Neural cell (in vitro differentiated cells): Measurements from ENCODE around the gene LDB2. TPM values are rescaled to one million over a fixed set of nuclear protein-coding genes. Genes with fewer than 3 reads are reported as not detected.

Experiments used
- H2AFZ ChIP-seq: fragments of 200-600, 300-800 bp; sonication (generic), shearing (Covaris generic); 2 replicates; pipeline ENCODE4 v1.6.0; 2014; ENCODE audit warnings: low read depth, mild to moderate bottlenecking, antibody characterized with exemption, low read length, moderate library complexity
- H3F3A ChIP-seq: fragments of 200-600 bp; shearing (Covaris generic); 2 replicates; pipeline ENCODE4 v1.6.1; 2016; ENCODE audit warnings: mild to moderate bottlenecking, moderate library complexity, mixed read lengths, antibody characterized with exemption, low read length; ENCODE audit not compliant: insufficient read depth, poor library complexity, severe bottlenecking
- H3K27ac ChIP-seq: fragments of 200-600, 300-800 bp; sonication (generic), shearing (Covaris generic); 2 replicates; pipeline ENCODE4 v1.5.1; 2014; ENCODE audit warnings: mild to moderate bottlenecking, low read length, moderate library complexity
- H3K27me3 ChIP-seq: fragments of 300-800, 200-600 bp; sonication (generic), shearing (Covaris generic); 2 replicates; pipeline ENCODE4 v1.6.0; 2014; ENCODE audit warnings: mild to moderate bottlenecking, low read depth, low read length, moderate library complexity; ENCODE audit not compliant: insufficient read depth
- H3K36me3 ChIP-seq: fragments of 300-800, 200-600 bp; sonication (generic), shearing (Covaris generic); 2 replicates; pipeline ENCODE4 v1.5.1; 2014; ENCODE audit warnings: mild to moderate bottlenecking, antibody characterized with exemption, low read length, moderate library complexity; ENCODE audit not compliant: insufficient read depth
- H3K4me2 ChIP-seq: fragments of 300-800, 200-600 bp; sonication (generic), shearing (Covaris generic); 2 replicates; pipeline ENCODE4 v1.6.0; 2014; ENCODE audit warnings: mild to moderate bottlenecking, low read length
- H3K4me3 ChIP-seq: fragments of 300-800, 200-600 bp; sonication (generic), shearing (Covaris generic); 2 replicates; pipeline ENCODE4 v1.5.1; 2014; ENCODE audit warnings: mild to moderate bottlenecking, low read length, moderate library complexity
- H3K79me2 ChIP-seq: fragments of 200-600 bp; shearing (Covaris generic); replicated peaks from 2 replicates; pipeline ENCODE4 v1.6.0; 2014; ENCODE audit warnings: mild to moderate bottlenecking, low read length, moderate library complexity; ENCODE audit not compliant: insufficient read depth
- H3K9ac ChIP-seq: fragments of 300-800, 200-600 bp; sonication (generic), shearing (Covaris generic); 2 replicates; pipeline ENCODE4 v1.6.1; 2016; ENCODE audit warnings: mild to moderate bottlenecking, low read length, mixed read lengths
- H3K9me2 ChIP-seq: fragments of 200-600 bp; shearing (Covaris generic); 2 replicates; pipeline ENCODE4 v1.6.1; 2016; ENCODE audit warnings: mild to moderate bottlenecking, low read length, mixed read lengths; ENCODE audit not compliant: insufficient read depth
- H3K9me3 ChIP-seq: fragments of 200-600, 300-800 bp; sonication (generic), shearing (Covaris generic); 2 replicates; pipeline ENCODE4 v1.6.1; 2016; ENCODE audit warnings: mild to moderate bottlenecking, mixed run types, low read length, moderate library complexity, mixed read lengths
- H4K20me1 ChIP-seq: fragments of 200-600 bp; shearing (Covaris generic); 2 replicates; pipeline ENCODE4 v1.6.1; 2016; ENCODE audit warnings: mild to moderate bottlenecking, mixed run types; ENCODE audit not compliant: insufficient read depth
- EP300 ChIP-seq: fragments of 450-650 bp; conservative IDR thresholded peaks from 2 replicates; pipeline ENCODE4 v1.6.1; 2014; ENCODE audit warnings: antibody characterized with exemption, mild to moderate bottlenecking, moderate library complexity; ENCODE audit not compliant: poor library complexity, severe bottlenecking
- EZH2 ChIP-seq: fragments of 200-600, 300-800 bp; shearing (Covaris generic), sonication (generic); IDR thresholded peaks from 2 replicates; pipeline ENCODE4 v1.6.1; 2014; ENCODE audit warnings: antibody characterized with exemption, low read length, borderline replicate concordance, mild to moderate bottlenecking; ENCODE audit not compliant: insufficient read depth, poor library complexity, severe bottlenecking
- MXI1 ChIP-seq: fragments of 450-650 bp; conservative IDR thresholded peaks from 2 replicates; pipeline ENCODE4 v1.6.1; 2014; ENCODE audit warnings: antibody characterized with exemption, mild to moderate bottlenecking; ENCODE audit not compliant: poor library complexity, severe bottlenecking
- POLR2AphosphoS5 ChIP-seq: IDR thresholded peaks from 2 replicates; pipeline ENCODE4 v1.6.1; 2012
- RAD21 ChIP-seq: fragments of 450-650 bp; conservative IDR thresholded peaks from 2 replicates; pipeline ENCODE4 v1.6.1; 2014; ENCODE audit warnings: antibody characterized with exemption, mild to moderate bottlenecking, moderate library complexity
- SMC3 ChIP-seq: fragments of 450-650 bp; conservative IDR thresholded peaks from 2 replicates; pipeline ENCODE4 v1.6.1; 2014; ENCODE audit warnings: antibody characterized with exemption, mild to moderate bottlenecking, moderate library complexity; ENCODE audit not compliant: poor library complexity
- TAF1 ChIP-seq: IDR thresholded peaks from 2 replicates; pipeline ENCODE4 v1.6.1; 2012; ENCODE audit warnings: low read depth
- polyA plus RNA-seq: library from polyadenylated mRNA; depleted of rRNA; stranded (reverse); fragments of >200 nt; gene quantifications from 2 replicates; pipeline ENCODE4 v1.2.3, GENCODE V29; 2014
- TF ChIP-seq, protein P1 (sequence below): IDR thresholded peaks from 2 replicates; pipeline ENCODE4 v1.6.1; 2012; ENCODE audit warnings: borderline replicate concordance

Gene LDB2
- polyA plus RNA-seq, 1 donor from 2014 or later = 58.9 TPM

GRCh38 chr4:16582036-16582435 is 316.4 kb downstream of the LDB2 start:
- no peak overlapping the region for H3K4me2 ChIP-seq
- no peaks in the 10 kb centered on the region for H3F3A ChIP-seq

DNA sequence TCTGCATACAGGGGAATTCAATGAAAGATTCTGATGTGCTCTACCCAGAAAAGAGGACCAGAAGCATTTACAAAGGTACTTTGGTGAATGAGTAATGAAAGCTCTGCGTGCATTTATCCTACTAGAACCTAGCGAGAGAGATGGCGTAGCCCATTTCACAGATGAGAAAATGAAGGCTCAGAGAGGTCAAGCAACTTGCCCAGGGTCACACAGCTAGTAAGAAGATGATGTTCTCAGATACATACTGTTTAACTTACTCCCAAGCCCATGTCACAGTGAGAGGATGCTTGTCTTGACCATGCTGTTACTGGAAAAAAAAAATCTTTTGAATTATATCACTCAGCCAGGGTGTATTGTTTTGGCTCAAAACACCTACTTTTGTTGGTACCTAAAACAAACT is 317.3 kb downstream of the LDB2 start:
- no peaks in the 10 kb centered on the region for H3K9me2 ChIP-seq
- no peaks in the 10 kb centered on the region for H3F3A ChIP-seq
- H3K9me3 ChIP-seq = no peaks in the 10 kb centered on the region
- no peak overlapping the region for H3K27ac ChIP-seq
- H3K79me2 ChIP-seq = no peaks in the 10 kb centered on the region
- no peaks in the 10 kb centered on the region for H3K36me3 ChIP-seq
- H3K27me3 ChIP-seq = no peaks in the 10 kb centered on the region
- no peak overlapping the region for H3K9ac ChIP-seq
- no peaks in the 10 kb centered on the region for H4K20me1 ChIP-seq
- H3K4me2 ChIP-seq = no peak overlapping the region
- no peak overlapping the region for H2AFZ ChIP-seq
- H3K4me3 ChIP-seq = no peak overlapping the region
- no peak for TF ChIP-seq EZH2
- no peak for TF ChIP-seq POLR2AphosphoS5
- no peak for TF ChIP-seq SMC3
- TF ChIP-seq MXI1 = no peak
- TF ChIP-seq, protein P1, sequence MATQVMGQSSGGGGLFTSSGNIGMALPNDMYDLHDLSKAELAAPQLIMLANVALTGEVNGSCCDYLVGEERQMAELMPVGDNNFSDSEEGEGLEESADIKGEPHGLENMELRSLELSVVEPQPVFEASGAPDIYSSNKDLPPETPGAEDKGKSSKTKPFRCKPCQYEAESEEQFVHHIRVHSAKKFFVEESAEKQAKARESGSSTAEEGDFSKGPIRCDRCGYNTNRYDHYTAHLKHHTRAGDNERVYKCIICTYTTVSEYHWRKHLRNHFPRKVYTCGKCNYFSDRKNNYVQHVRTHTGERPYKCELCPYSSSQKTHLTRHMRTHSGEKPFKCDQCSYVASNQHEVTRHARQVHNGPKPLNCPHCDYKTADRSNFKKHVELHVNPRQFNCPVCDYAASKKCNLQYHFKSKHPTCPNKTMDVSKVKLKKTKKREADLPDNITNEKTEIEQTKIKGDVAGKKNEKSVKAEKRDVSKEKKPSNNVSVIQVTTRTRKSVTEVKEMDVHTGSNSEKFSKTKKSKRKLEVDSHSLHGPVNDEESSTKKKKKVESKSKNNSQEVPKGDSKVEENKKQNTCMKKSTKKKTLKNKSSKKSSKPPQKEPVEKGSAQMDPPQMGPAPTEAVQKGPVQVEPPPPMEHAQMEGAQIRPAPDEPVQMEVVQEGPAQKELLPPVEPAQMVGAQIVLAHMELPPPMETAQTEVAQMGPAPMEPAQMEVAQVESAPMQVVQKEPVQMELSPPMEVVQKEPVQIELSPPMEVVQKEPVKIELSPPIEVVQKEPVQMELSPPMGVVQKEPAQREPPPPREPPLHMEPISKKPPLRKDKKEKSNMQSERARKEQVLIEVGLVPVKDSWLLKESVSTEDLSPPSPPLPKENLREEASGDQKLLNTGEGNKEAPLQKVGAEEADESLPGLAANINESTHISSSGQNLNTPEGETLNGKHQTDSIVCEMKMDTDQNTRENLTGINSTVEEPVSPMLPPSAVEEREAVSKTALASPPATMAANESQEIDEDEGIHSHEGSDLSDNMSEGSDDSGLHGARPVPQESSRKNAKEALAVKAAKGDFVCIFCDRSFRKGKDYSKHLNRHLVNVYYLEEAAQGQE = no peak
- TF ChIP-seq EP300 = no peak
- TF ChIP-seq TAF1 = no peak
- no peak for TF ChIP-seq RAD21

More at GRCh38 chr4:16582036-16582435, 316.4 kb downstream of the LDB2 start:
- Histone ChIP-seq H3K36me3 (no peaks in the 10 kb centered on the region), H3K9me2 (no peaks in the 10 kb centered on the region), H3K27ac (no peak overlapping the region), H3K9ac (no peak overlapping the region), H3K27me3 (no peaks in the 10 kb centered on the region), H3K4me3 (no peak overlapping the region), H3K79me2 (no peaks in the 10 kb centered on the region), H2AFZ (no peak overlapping the region), H3K9me3 (no peaks in the 10 kb centered on the region), H4K20me1 (no peaks in the 10 kb centered on the region)
- TF ChIP-seq POLR2AphosphoS5 = no peak

GRCh38 chr4:16580514-16580913 is 317.9 kb downstream of the LDB2 start:
- H3K4me2 ChIP-seq = no peak overlapping the region
- no peaks in the 10 kb centered on the region for H3K27me3 ChIP-seq
- H2AFZ ChIP-seq = no peak overlapping the region
- no peak overlapping the region for H3K4me3 ChIP-seq
- H3K9ac ChIP-seq = no peak overlapping the region
- TF ChIP-seq RAD21 (no peak), MXI1 (no peak), POLR2AphosphoS5 (no peak)
- TF ChIP-seq, protein P1 = no peak
- H3K79me2 ChIP-seq = no peaks in the 10 kb centered on the region
- no peaks in the 10 kb centered on the region for H4K20me1 ChIP-seq
- H3K9me3 ChIP-seq = no peaks in the 10 kb centered on the region
- H3K9me2 ChIP-seq = no peaks in the 10 kb centered on the region
- no peaks in the 10 kb centered on the region for H3K36me3 ChIP-seq
- no peak overlapping the region for H3K27ac ChIP-seq
- no peaks in the 10 kb centered on the region for H3F3A ChIP-seq
